Measurements from ENCODE around the gene HNF1B.

The HNF1B gene

GRCh38 chr17:37743875-37744632 is 805 bp downstream of the HNF1B start:
- H3K9me2 ChIP-seq (replicated peaks; ENCODE audit: insufficient read depth, low read length): no peaks in the 10 kb centered on the region
- no peaks in the 10 kb centered on the region for H3K79me2 ChIP-seq (ENCODE audit: low read length)
- H3K4me2 ChIP-seq (ENCODE audit: low read depth, low read length): peak overlapping the region; percentile 83; the same call in 1 of the 2 replicates
- H3K4me1 ChIP-seq (ENCODE audit: low read length): 0 out of 2 replicates have a peak, but pooled peaks cover 9% of the 10 kb centered on the region
- H3K27ac ChIP-seq (ENCODE audit: low read length): no peak overlapping the region
- H3K36me3 ChIP-seq (replicated peaks; ENCODE audit: insufficient read depth, low read length): no peaks in the 10 kb centered on the region
- H3K9ac ChIP-seq (ENCODE audit: low read length): no peak overlapping the region
- no peaks in the 10 kb centered on the region for H3F3A ChIP-seq (ENCODE audit: insufficient read depth, low read length)
- peak overlapping the region; percentile 64; the same call in 1 of the 2 replicates for H2AFZ ChIP-seq (ENCODE audit: low read length)
- TF ChIP-seq EZH2 (optimal IDR thresholded peaks at IDR 0.05; ENCODE audit: low read depth, low read length): no peak
- no peak for TF ChIP-seq EZH2phosphoT487 (IDR thresholded peaks at IDR 0.05; ENCODE audit: low read length)
- TF ChIP-seq, protein P1, sequence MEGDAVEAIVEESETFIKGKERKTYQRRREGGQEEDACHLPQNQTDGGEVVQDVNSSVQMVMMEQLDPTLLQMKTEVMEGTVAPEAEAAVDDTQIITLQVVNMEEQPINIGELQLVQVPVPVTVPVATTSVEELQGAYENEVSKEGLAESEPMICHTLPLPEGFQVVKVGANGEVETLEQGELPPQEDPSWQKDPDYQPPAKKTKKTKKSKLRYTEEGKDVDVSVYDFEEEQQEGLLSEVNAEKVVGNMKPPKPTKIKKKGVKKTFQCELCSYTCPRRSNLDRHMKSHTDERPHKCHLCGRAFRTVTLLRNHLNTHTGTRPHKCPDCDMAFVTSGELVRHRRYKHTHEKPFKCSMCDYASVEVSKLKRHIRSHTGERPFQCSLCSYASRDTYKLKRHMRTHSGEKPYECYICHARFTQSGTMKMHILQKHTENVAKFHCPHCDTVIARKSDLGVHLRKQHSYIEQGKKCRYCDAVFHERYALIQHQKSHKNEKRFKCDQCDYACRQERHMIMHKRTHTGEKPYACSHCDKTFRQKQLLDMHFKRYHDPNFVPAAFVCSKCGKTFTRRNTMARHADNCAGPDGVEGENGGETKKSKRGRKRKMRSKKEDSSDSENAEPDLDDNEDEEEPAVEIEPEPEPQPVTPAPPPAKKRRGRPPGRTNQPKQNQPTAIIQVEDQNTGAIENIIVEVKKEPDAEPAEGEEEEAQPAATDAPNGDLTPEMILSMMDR (IDR thresholded peaks at IDR 0.05; ENCODE audit: low read length): no peak
- H3K27me3 ChIP-seq (replicated peaks; ENCODE audit: insufficient read depth, low read length): peaks cover 20% of the 10 kb centered on the region
- H3K9me3 ChIP-seq (replicated peaks; ENCODE audit: insufficient read depth, low read length): no peaks in the 10 kb centered on the region
- no peak overlapping the region; the same call in 1 of the 2 replicates for H3K4me3 ChIP-seq (ENCODE audit: low read length)
- no peak for DNase-seq
- H4K20me1 ChIP-seq (ENCODE audit: insufficient read depth, low read length): no peaks in the 10 kb centered on the region

- Histone ChIP-seq H3K79me2 (ENCODE audit: low read length) (no peaks in the 10 kb centered on the region), H3K4me3 (ENCODE audit: low read length) (no peak overlapping the region), H3K27ac (ENCODE audit: low read length) (no peak overlapping the region), H3K4me2 (ENCODE audit: low read depth, low read length) (no peak overlapping the region), H3K36me3 (replicated peaks; ENCODE audit: insufficient read depth, low read length) (no peaks in the 10 kb centered on the region), H4K20me1 (ENCODE audit: insufficient read depth, low read length) (no peaks in the 10 kb centered on the region), H3K9ac (ENCODE audit: low read length) (no peak overlapping the region), H3K9me2 (replicated peaks; ENCODE audit: insufficient read depth, low read length) (no peaks in the 10 kb centered on the region), H3F3A (ENCODE audit: insufficient read depth, low read length) (no peaks in the 10 kb centered on the region), H3K4me1 (ENCODE audit: low read length) (0 out of 2 replicates have a peak, but pooled peaks cover 9% of the 10 kb centered on the region), H3K27me3 (replicated peaks; ENCODE audit: insufficient read depth, low read length) (peaks cover 20% of the 10 kb centered on the region), H2AFZ (ENCODE audit: low read length) (no peak overlapping the region), H3K9me3 (replicated peaks; ENCODE audit: insufficient read depth, low read length) (no peaks in the 10 kb centered on the region)
- TF ChIP-seq, protein P1 (IDR thresholded peaks at IDR 0.05; ENCODE audit: low read length): no peak
- TF ChIP-seq EZH2 (optimal IDR thresholded peaks at IDR 0.05; ENCODE audit: low read depth, low read length) (no peak), EZH2phosphoT487 (IDR thresholded peaks at IDR 0.05; ENCODE audit: low read length) (no peak)
- no peak for DNase-seq
These were observed 1.3 kb downstream of the HNF1B start for GRCh38 chr17:37743612-37743874.

- H3K36me3 ChIP-seq (replicated peaks; ENCODE audit: insufficient read depth, low read length): no peaks in the 10 kb centered on the region
- H3K9me3 ChIP-seq (replicated peaks; ENCODE audit: insufficient read depth, low read length): no peaks in the 10 kb centered on the region
- H3K4me3 ChIP-seq (ENCODE audit: low read length): no peak overlapping the region
- DNase-seq: no peak
- no peak overlapping the region for H3K9ac ChIP-seq (ENCODE audit: low read length)
- H4K20me1 ChIP-seq (ENCODE audit: insufficient read depth, low read length): no peaks in the 10 kb centered on the region
- no peaks in the 10 kb centered on the region for H3F3A ChIP-seq (ENCODE audit: insufficient read depth, low read length)
- H2AFZ ChIP-seq (ENCODE audit: low read length): no peak overlapping the region
- no peaks in the 10 kb centered on the region for H3K79me2 ChIP-seq (ENCODE audit: low read length)
- peaks cover 20% of the 10 kb centered on the region for H3K27me3 ChIP-seq (replicated peaks; ENCODE audit: insufficient read depth, low read length)
- H3K4me1 ChIP-seq (ENCODE audit: low read length): 0 out of 2 replicates have a peak, but pooled peaks cover 9% of the 10 kb centered on the region
- H3K27ac ChIP-seq (ENCODE audit: low read length): no peak overlapping the region
- no peak overlapping the region for H3K4me2 ChIP-seq (ENCODE audit: low read depth, low read length)
- H3K9me2 ChIP-seq (replicated peaks; ENCODE audit: insufficient read depth, low read length): no peaks in the 10 kb centered on the region
- TF ChIP-seq EZH2phosphoT487 (IDR thresholded peaks at IDR 0.05; ENCODE audit: low read length): no peak
- no peak for TF ChIP-seq EZH2 (optimal IDR thresholded peaks at IDR 0.05; ENCODE audit: low read depth, low read length)
- TF ChIP-seq, protein P1 (IDR thresholded peaks at IDR 0.05; ENCODE audit: low read length): no peak
These were observed 1.9 kb downstream of the HNF1B start for GRCh38 chr17:37742762-37743611.
